Measurements from ENCODE around the gene TMEM242.
A peak's percentile ranks its signal among the peaks of the same experiment; 100 is the strongest.

The TMEM242 gene

GRCh38 chr6:157263881-157264397 lies 59.4 kb downstream of the TMEM242 start:
- Mint-ChIP-seq H3K36me3 (no peaks in the 10 kb centered on the region), H3K4me1 (peaks cover 10% of the 10 kb centered on the region), H3K27ac (no peak overlapping the region), H3K4me3 (no peak overlapping the region), H3K9me3 (no peaks in the 10 kb centered on the region)
- no peak for DNase-seq (ENCODE audit: low spot score in 2 of 2)
- no peak for ATAC-seq

GRCh38 chr6:157263146-157263545 lies 60.2 kb downstream of the TMEM242 start:
- H3K4me1 Mint-ChIP-seq = peaks cover 18% of the 10 kb centered on the region
- H3K27ac Mint-ChIP-seq = no peak overlapping the region
- ATAC-seq = no peak
- DNase-seq (ENCODE audit: low spot score in 2 of 2) = no peak
- H3K36me3 Mint-ChIP-seq = no peaks in the 10 kb centered on the region
- no peak overlapping the region for H3K4me3 Mint-ChIP-seq
- no peaks in the 10 kb centered on the region for H3K9me3 Mint-ChIP-seq

GRCh38 chr6:157261606-157262005 lies 61.7 kb downstream of the TMEM242 start:
- Mint-ChIP-seq H3K36me3 (no peaks in the 10 kb centered on the region), H3K4me1 (peaks cover 22% of the 10 kb centered on the region)

GRCh38 chr6:157260735-157261410 lies 62.4 kb downstream of the TMEM242 start:
- Mint-ChIP-seq H3K27ac (no peak overlapping the region), H3K4me1 (peaks cover 22% of the 10 kb centered on the region), H3K4me3 (no peak overlapping the region), H3K9me3 (no peaks in the 10 kb centered on the region), H3K36me3 (no peaks in the 10 kb centered on the region)
- DNase-seq (ENCODE audit: low spot score in 2 of 2) (no peak), ATAC-seq (no peak)

More at GRCh38 chr6:157261606-157262005, 61.7 kb downstream of the TMEM242 start:
- Mint-ChIP-seq H3K27ac (no peak overlapping the region), H3K4me3 (no peak overlapping the region), H3K9me3 (no peaks in the 10 kb centered on the region)
- DNase-seq (ENCODE audit: low spot score in 2 of 2) (no peak), ATAC-seq (no peak)

GRCh38 chr6:157259443-157259842 lies 63.9 kb downstream of the TMEM242 start:
- no peak overlapping the region for H3K4me3 Mint-ChIP-seq
- H3K36me3 Mint-ChIP-seq = no peaks in the 10 kb centered on the region
- no peak overlapping the region for H3K27ac Mint-ChIP-seq
- no peak for DNase-seq (ENCODE audit: low spot score in 2 of 2)
- H3K4me1 Mint-ChIP-seq = peaks cover 22% of the 10 kb centered on the region
- H3K9me3 Mint-ChIP-seq = no peaks in the 10 kb centered on the region
- ATAC-seq = no peak

- peak; percentile 87 for ATAC-seq
- Mint-ChIP-seq H3K4me3 (no peak overlapping the region), H3K9me3 (no peaks in the 10 kb centered on the region), H3K36me3 (no peaks in the 10 kb centered on the region), H3K27ac (no peak overlapping the region), H3K4me1 (peaks cover 27% of the 10 kb centered on the region)
- no peak for DNase-seq (ENCODE audit: low spot score in 2 of 2)
Measured at GRCh38 chr6:157258878-157259277, 64.4 kb downstream of the TMEM242 start.

- Mint-ChIP-seq H3K4me3 (no peak overlapping the region), H3K9me3 (no peaks in the 10 kb centered on the region)
Measured at GRCh38 chr6:157255079-157255478, 68.2 kb downstream of the TMEM242 start.

GRCh38 chr6:157254538-157254937 lies 68.8 kb downstream of the TMEM242 start:
- ATAC-seq = no peak
- Mint-ChIP-seq H3K36me3 (no peaks in the 10 kb centered on the region), H3K4me1 (peaks cover 27% of the 10 kb centered on the region), H3K4me3 (no peak overlapping the region), H3K9me3 (no peaks in the 10 kb centered on the region), H3K27ac (no peak overlapping the region)
- no peak for DNase-seq (ENCODE audit: low spot score in 2 of 2)

More at GRCh38 chr6:157255079-157255478, 68.2 kb downstream of the TMEM242 start:
- Mint-ChIP-seq H3K36me3 (no peaks in the 10 kb centered on the region), H3K27ac (no peak overlapping the region), H3K4me1 (peaks cover 31% of the 10 kb centered on the region)
- ATAC-seq (no peak), DNase-seq (ENCODE audit: low spot score in 2 of 2) (no peak)

- no peaks in the 10 kb centered on the region for H3K36me3 Mint-ChIP-seq
- no peak overlapping the region for H3K27ac Mint-ChIP-seq
- no peak for ATAC-seq
- no peak overlapping the region for H3K4me3 Mint-ChIP-seq
- DNase-seq (ENCODE audit: low spot score in 2 of 2) = no peak
- peaks cover under 1% of the 10 kb centered on the region for H3K9me3 Mint-ChIP-seq
- peaks cover 19% of the 10 kb centered on the region for H3K4me1 Mint-ChIP-seq
Measured at GRCh38 chr6:157253699-157254098, 69.6 kb downstream of the TMEM242 start.

GRCh38 chr6:157253017-157253416 lies 70.3 kb downstream of the TMEM242 start:
- Mint-ChIP-seq H3K4me3 (no peak overlapping the region), H3K4me1 (peaks cover 12% of the 10 kb centered on the region), H3K36me3 (no peaks in the 10 kb centered on the region), H3K9me3 (peaks cover 7% of the 10 kb centered on the region), H3K27ac (no peak overlapping the region)
- DNase-seq (ENCODE audit: low spot score in 2 of 2) = no peak
- no peak for ATAC-seq

GRCh38 chr6:157251586-157252247 lies 71.6 kb downstream of the TMEM242 start:
- peaks cover 9% of the 10 kb centered on the region for H3K4me1 Mint-ChIP-seq
- no peak overlapping the region for H3K27ac Mint-ChIP-seq
- peaks cover 7% of the 10 kb centered on the region for H3K9me3 Mint-ChIP-seq
- no peak for DNase-seq (ENCODE audit: low spot score in 2 of 2)
- no peak overlapping the region for H3K4me3 Mint-ChIP-seq
- ATAC-seq = no peak
- H3K36me3 Mint-ChIP-seq = no peaks in the 10 kb centered on the region

GRCh38 chr6:157249826-157250225 lies 73.5 kb downstream of the TMEM242 start:
- Mint-ChIP-seq H3K27ac (no peak overlapping the region), H3K4me3 (no peak overlapping the region), H3K4me1 (peaks cover 9% of the 10 kb centered on the region), H3K9me3 (peaks cover 7% of the 10 kb centered on the region), H3K36me3 (no peaks in the 10 kb centered on the region)
- DNase-seq (ENCODE audit: low spot score in 2 of 2) (no peak), ATAC-seq (no peak)

GRCh38 chr6:157248264-157248663 lies 75.1 kb downstream of the TMEM242 start:
- no peak for ATAC-seq
- H3K4me1 Mint-ChIP-seq = no peaks in the 10 kb centered on the region
- H3K36me3 Mint-ChIP-seq = no peaks in the 10 kb centered on the region
- H3K27ac Mint-ChIP-seq = no peak overlapping the region
- peaks cover 7% of the 10 kb centered on the region for H3K9me3 Mint-ChIP-seq
- no peak for DNase-seq (ENCODE audit: low spot score in 2 of 2)
- H3K4me3 Mint-ChIP-seq = no peak overlapping the region

GRCh38 chr6:157246771-157247484 lies 76.4 kb downstream of the TMEM242 start:
- ATAC-seq (no peak), DNase-seq (ENCODE audit: low spot score in 2 of 2) (no peak)
- H3K36me3 Mint-ChIP-seq = no peaks in the 10 kb centered on the region
- no peaks in the 10 kb centered on the region for H3K4me1 Mint-ChIP-seq
- H3K4me3 Mint-ChIP-seq = no peak overlapping the region
- no peak overlapping the region for H3K27ac Mint-ChIP-seq
- H3K9me3 Mint-ChIP-seq = peaks cover 7% of the 10 kb centered on the region

- H3K4me3 Mint-ChIP-seq = no peak overlapping the region
- ATAC-seq = no peak
- H3K27ac Mint-ChIP-seq = no peak overlapping the region
Measured at GRCh38 chr6:157246048-157246630, 77.2 kb downstream of the TMEM242 start.

More at GRCh38 chr6:157246048-157246630, 77.2 kb downstream of the TMEM242 start:
- Mint-ChIP-seq H3K9me3 (peaks cover 7% of the 10 kb centered on the region), H3K36me3 (no peaks in the 10 kb centered on the region), H3K4me1 (no peaks in the 10 kb centered on the region)
- no peak for DNase-seq (ENCODE audit: low spot score in 2 of 2)
